Stimulated activated naive CD8-positive, alpha-beta T cell treated with anti-CD3 and anti-CD28 coated beads, Interleukin-15, Interleukin-2, amounts not matched to agents 100 ng/mL and 50 ng/mL, for 24 hours (primary cell): ENCODE data around the gene ZNF813.

Source experiments
- H3K27ac Mint-ChIP-seq: one replicate; pipeline ENCODE4 v1.8.0; 2021; ENCODE audit warnings: mild to moderate bottlenecking, mixed read lengths
- H3K27me3 Mint-ChIP-seq: one replicate; pipeline ENCODE4 v1.8.0; 2021; ENCODE audit warnings: mixed read lengths
- H3K36me3 Mint-ChIP-seq: one replicate; pipeline ENCODE4 v1.8.0; 2021; ENCODE audit warnings: low read depth, mixed read lengths
- H3K4me1 Mint-ChIP-seq: one replicate; pipeline ENCODE4 v1.8.0; 2021; ENCODE audit warnings: low read depth, mixed read lengths
- H3K4me3 Mint-ChIP-seq: one replicate; pipeline ENCODE4 v1.8.0; 2021; ENCODE audit warnings: mild to moderate bottlenecking, mixed read lengths
- H3K9me3 Mint-ChIP-seq: one replicate; pipeline ENCODE4 v1.8.0; 2021; ENCODE audit warnings: mixed read lengths

Gene ZNF813

DNA sequence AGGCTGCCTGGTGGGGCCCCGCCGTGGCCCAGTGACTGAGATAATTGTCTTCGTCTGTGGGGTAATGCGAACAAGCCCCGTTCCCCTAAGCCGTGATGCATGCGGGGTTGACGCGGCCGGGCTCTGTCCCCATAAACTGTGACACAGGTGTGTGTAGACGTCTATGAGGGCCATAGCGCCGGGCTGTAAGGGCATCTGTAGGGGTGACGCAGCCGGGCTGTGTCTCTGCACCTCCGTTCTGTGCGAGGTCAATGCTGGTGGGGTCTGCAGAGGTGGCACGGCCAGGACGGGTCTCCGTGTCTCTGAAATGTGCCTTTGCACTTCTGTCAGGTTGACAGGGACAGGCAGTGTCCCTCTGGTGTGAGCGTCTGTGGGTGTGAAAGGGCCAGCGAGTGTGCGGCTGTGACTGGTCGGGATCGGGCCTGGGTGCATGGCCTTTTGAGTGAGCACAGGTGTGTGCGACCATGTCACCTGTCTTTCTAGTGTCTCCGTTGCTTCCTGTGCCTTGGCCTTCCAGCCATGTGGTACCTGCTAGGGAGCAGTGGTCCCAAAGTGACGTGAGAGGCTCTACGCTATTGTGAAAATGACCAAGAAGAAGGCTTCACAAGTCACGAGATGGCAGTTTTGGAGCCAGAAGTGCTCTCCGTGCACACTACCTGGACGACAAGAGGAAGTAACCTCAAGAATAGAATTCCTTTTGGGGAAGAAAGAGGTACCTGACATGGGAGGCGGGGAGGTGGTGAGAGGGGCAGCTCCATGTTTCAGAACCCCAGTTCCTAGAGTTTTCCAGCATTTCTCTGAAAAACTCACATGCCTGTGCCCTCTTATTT is 54.1 kb downstream of the ZNF813 start:
- peaks cover 21% of the 10 kb centered on the region for H3K4me1 Mint-ChIP-seq
- peaks cover 26% of the 10 kb centered on the region for H3K9me3 Mint-ChIP-seq
- no peaks in the 10 kb centered on the region for H3K27me3 Mint-ChIP-seq

DNA sequence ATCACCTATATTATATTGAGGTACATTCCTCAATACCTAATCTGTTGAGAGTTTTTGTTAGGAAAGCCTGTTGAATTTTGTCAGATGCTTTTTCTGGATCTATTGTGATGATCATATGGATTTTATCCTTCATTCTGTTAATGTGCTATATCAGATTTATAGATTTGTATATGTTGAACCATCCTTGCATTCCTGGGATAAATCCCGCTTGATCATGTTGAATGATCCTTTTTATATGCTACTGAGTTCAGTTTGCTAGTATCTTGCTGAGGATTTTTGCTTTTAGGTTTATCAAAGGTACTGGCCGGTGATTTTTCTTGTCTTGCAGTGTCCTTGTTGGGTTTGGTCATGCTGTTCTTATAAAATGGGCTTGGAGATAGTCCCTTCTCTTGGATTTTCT is 58.4 kb downstream of the ZNF813 start:
- Mint-ChIP-seq H3K9me3 (peaks cover 17% of the 10 kb centered on the region), H3K4me3 (no peak overlapping the region), H3K27ac (no peak overlapping the region), H3K27me3 (no peaks in the 10 kb centered on the region), H3K4me1 (peaks cover 15% of the 10 kb centered on the region), H3K36me3 (peaks cover 76% of the 10 kb centered on the region)

More for the DNA sequence above, 54.1 kb downstream of the ZNF813 start:
- Mint-ChIP-seq H3K27ac (peak overlapping the region; percentile 93), H3K36me3 (peaks cover 50% of the 10 kb centered on the region), H3K4me3 (peak overlapping the region; percentile 99)

DNA sequence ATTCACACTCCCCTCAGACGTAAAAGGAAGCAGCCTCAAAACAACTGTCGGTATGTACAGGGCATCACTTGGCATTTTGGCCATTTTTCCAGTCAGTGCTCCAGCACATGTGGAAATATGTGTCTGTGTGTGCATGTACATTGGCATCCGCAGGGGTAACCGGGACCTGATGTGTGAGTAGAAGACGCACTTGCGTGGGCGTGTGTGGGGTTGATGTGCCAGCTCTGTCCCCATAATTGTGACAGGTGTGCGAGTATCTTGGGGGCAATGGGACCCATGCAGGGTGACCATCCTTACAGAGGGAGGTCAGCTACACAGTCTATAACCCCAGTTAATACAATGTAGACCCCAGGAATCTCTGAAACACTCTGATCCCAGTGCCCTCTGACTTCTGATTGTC is 63.1 kb downstream of the ZNF813 start:
- H3K4me1 Mint-ChIP-seq: no peaks in the 10 kb centered on the region
- H3K27me3 Mint-ChIP-seq: no peaks in the 10 kb centered on the region
- H3K4me3 Mint-ChIP-seq: no peak overlapping the region
- H3K36me3 Mint-ChIP-seq: peaks cover 69% of the 10 kb centered on the region
- H3K9me3 Mint-ChIP-seq: peaks cover 15% of the 10 kb centered on the region
- H3K27ac Mint-ChIP-seq: no peak overlapping the region

DNA sequence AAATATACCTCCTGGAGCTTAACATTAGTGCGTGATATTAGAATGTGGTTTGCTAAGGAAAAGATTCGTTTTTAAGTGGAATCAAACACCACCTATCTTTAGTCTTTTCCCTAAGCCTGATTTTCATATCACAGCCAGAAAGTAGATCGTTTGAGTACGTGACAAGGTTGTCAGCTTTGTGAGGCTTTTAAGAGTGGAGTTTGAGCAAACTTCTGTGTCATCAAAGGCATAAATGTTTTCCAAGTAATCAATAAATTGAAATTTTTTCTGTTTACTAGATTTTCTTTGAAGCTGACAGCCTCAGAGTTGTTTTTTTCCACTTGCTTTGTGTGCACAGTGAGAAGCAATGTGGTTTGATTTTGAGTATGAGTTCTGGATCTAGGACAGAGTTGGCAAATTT is 63.9 kb downstream of the ZNF813 start:
- H3K4me1 Mint-ChIP-seq: peaks cover 8% of the 10 kb centered on the region
- H3K4me3 Mint-ChIP-seq: no peak overlapping the region
- H3K27me3 Mint-ChIP-seq: no peaks in the 10 kb centered on the region
- H3K9me3 Mint-ChIP-seq: peaks cover 8% of the 10 kb centered on the region
- peaks cover 68% of the 10 kb centered on the region for H3K36me3 Mint-ChIP-seq
- no peak overlapping the region for H3K27ac Mint-ChIP-seq

DNA sequence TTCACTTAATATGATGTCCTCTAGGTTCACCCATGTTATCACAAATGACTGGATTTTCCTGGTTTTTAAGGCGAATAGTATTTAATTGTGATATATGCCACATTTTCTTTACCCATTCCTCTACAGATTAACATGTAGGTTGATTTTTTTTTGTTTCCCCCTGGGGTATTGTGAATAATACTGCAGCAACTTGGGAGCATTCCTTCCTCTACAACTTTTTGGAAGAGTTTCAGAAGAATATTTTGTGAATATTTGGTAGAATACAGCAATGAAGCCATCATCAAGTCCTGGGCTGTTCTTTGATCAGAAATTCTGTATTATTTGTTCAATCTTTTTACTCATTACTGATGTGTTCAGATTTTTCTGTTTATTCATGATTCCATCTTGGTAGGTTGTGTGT is 64.8 kb downstream of the ZNF813 start:
- peaks cover 16% of the 10 kb centered on the region for H3K4me1 Mint-ChIP-seq
- no peaks in the 10 kb centered on the region for H3K27me3 Mint-ChIP-seq
- peaks cover 71% of the 10 kb centered on the region for H3K36me3 Mint-ChIP-seq
- H3K4me3 Mint-ChIP-seq: no peak overlapping the region
- H3K27ac Mint-ChIP-seq: no peak overlapping the region
- H3K9me3 Mint-ChIP-seq: peaks cover 8% of the 10 kb centered on the region

DNA sequence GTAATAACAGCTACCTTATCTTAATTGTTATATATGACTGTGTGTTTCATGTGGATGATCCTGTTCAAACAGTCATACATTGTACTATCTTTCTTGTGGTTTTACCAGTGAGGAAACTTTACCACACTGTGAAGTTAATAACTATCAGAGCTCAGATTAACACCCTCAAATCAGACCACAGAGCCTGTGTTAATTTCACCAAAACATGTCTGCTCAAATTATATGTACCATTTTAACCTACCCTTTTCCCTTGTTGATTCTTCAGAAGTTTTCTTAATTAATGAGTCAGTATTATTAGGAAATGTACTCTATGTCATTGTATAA is 68.7 kb downstream of the ZNF813 start:
- H3K27me3 Mint-ChIP-seq: no peaks in the 10 kb centered on the region
- H3K36me3 Mint-ChIP-seq: peaks cover 73% of the 10 kb centered on the region
- no peak overlapping the region for H3K27ac Mint-ChIP-seq
- H3K4me1 Mint-ChIP-seq: peaks cover 40% of the 10 kb centered on the region
- H3K4me3 Mint-ChIP-seq: peak overlapping the region; percentile 28
- H3K9me3 Mint-ChIP-seq: peaks cover 5% of the 10 kb centered on the region

DNA sequence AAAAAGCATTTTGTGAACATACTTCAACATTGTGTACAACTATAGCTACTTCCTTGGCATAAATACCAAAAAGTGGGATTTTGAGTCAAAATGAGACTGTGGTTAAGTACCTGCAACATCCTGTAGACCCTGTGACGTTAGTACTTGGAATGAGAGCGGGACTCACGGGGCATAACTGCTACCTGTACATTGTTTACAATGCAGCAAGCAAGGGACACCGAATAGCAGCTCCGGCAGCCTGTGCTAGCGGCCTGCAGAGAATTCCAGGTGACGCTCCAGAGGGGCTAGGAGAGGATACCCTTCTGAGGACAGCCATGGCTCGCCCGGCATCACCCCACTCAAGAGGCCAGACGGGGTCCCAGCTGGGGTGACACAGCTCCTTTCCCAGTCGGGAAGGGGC is 69.6 kb downstream of the ZNF813 start:
- Mint-ChIP-seq H3K4me1 (peaks cover 48% of the 10 kb centered on the region), H3K27ac (peak overlapping the region; percentile 96), H3K4me3 (peak overlapping the region; percentile 93), H3K36me3 (peaks cover 78% of the 10 kb centered on the region), H3K27me3 (no peaks in the 10 kb centered on the region), H3K9me3 (peaks cover 3% of the 10 kb centered on the region)

DNA sequence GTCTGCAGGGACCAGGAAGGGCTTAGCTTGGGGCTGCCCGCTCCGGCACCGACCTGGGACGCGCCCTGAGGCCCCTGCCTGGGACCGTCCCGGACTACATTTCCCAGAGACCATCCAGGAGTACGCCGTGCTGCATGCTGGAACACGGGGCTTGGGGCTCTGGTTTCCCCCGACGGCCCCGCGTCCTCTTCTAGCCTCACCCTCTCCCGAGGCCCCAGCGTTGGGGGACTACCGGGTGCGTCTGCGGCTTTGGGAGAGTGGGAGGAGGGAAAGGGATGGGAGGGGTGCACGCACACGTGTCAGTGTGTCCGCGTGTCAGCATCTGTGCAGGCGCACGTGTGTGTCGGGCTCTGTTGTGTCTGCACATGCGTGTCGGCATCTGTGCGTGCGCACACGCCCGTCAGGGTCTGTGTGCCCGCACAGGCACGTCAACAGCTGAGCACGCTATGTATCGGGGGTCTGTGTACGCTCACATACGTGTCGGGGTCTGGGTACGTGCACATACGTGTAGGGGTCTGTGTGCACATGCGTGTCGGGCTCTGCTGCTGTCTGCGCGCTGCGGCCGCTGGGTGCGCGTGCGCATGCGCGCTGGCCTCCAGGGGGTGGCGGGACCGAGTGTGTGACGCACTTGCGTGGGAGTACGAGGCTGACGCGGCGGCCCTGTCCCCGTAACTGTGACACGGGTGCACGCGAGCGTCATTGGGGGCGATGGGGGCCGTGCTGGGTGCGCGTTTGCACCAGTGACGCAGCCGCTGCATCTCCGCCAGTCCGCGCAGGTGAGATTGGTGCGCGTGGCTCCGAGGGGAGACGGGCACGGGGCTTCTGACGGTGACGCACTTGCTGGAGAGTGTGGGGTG is 70.2 kb downstream of the ZNF813 start, which contains the start of gene ZNF331:
ZNF331 (plus strand) TSS at position 625 of the 857 bp plus-strand sequence. CDS start 31,232 bp downstream, outside the sequence.
- Mint-ChIP-seq H3K36me3 (peaks cover 81% of the 10 kb centered on the region), H3K4me3 (peak within 1 kb of the TSS; percentile 93), H3K9me3 (peaks cover 3% of the 10 kb centered on the region), H3K27ac (peak within 1 kb of the TSS; percentile 96), H3K27me3 (no peaks in the 10 kb centered on the region), H3K4me1 (peaks cover 49% of the 10 kb centered on the region)

DNA sequence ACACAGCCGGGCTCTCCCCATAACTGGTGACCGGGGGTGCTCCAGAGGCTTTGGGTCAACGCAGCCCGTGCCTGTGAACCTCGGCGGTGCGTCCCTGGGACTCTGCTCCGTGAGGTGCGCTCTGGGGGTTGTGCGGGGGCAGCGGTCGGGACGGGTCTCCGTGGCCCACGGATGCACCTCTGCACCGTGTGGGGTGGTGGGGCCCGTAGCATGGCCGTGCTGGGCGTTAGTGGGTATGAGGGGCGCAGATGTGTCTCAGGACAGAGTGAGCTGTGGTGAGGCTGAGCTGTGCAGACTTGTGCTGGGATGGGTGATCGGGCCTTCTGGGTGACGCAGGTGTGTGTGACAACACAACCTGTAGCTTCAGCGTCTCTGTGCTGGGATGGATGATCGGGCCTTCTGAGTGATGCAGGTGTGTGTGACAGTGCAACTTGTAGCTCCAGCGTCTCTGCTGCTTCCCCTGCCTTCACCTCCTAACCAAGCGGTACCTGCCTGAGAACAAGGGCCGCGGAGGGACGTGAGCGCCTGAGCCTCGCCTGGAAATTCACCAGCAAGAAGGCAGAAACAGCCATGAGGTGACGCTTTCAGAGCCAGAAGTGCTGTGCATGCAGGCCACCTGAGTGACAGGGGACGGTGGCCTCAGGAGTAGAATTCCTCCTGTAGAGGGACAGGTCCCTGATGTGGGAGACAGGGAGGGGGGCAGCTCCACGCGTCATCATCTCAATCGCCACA is 71.0 kb downstream of the ZNF813 start:
- Mint-ChIP-seq H3K4me1 (peaks cover 49% of the 10 kb centered on the region), H3K4me3 (peak overlapping the region; percentile 93), H3K36me3 (peaks cover 75% of the 10 kb centered on the region), H3K27me3 (no peaks in the 10 kb centered on the region), H3K9me3 (no peaks in the 10 kb centered on the region), H3K27ac (peak overlapping the region; percentile 96)

DNA sequence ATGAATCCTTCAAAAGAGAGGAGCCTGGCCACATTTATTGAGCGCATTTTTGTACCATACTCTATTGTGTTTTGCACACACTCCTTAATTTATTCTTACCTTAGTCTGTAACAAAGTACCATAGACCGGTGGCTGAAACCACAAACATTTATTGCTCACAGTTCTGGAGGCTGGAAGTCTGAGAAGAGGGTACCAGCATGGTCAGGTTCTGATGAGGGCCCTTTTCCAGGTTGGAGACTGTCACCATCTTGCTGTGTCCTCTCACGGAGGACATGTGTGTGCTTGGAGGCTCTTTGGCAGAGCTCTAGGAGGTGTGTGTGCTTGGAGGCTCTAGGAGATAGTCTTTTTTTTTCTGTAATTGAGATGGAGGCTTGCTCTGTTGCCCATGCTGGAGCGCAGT is 72.6 kb downstream of the ZNF813 start:
- peaks cover 76% of the 10 kb centered on the region for H3K36me3 Mint-ChIP-seq
- peaks cover 52% of the 10 kb centered on the region for H3K4me1 Mint-ChIP-seq
- no peaks in the 10 kb centered on the region for H3K9me3 Mint-ChIP-seq
- H3K4me3 Mint-ChIP-seq: peak overlapping the region; percentile 93
- H3K27ac Mint-ChIP-seq: no peak overlapping the region
- H3K27me3 Mint-ChIP-seq: no peaks in the 10 kb centered on the region

DNA sequence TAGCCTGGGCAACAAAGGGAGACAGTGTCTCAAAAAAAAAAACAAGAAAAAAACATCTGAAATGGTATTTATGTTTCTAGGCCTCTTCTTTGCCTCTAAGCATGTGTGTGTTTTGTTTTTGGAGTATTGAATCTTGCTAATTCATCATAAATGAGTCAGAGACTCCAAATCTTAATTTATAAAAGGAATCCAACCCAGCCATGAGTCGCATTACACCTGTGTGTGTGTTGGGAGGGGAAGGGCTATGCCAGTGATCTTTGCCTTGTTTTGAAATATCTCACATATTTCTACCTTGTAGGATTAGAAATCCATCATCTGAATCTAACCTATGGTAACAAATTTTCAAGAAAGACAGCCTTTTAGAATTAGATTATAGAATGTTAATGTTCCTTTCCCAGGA is 74.4 kb downstream of the ZNF813 start:
- Mint-ChIP-seq H3K4me1 (peaks cover 49% of the 10 kb centered on the region), H3K27me3 (no peaks in the 10 kb centered on the region), H3K36me3 (peaks cover 74% of the 10 kb centered on the region), H3K9me3 (no peaks in the 10 kb centered on the region), H3K4me3 (no peak overlapping the region), H3K27ac (no peak overlapping the region)

DNA sequence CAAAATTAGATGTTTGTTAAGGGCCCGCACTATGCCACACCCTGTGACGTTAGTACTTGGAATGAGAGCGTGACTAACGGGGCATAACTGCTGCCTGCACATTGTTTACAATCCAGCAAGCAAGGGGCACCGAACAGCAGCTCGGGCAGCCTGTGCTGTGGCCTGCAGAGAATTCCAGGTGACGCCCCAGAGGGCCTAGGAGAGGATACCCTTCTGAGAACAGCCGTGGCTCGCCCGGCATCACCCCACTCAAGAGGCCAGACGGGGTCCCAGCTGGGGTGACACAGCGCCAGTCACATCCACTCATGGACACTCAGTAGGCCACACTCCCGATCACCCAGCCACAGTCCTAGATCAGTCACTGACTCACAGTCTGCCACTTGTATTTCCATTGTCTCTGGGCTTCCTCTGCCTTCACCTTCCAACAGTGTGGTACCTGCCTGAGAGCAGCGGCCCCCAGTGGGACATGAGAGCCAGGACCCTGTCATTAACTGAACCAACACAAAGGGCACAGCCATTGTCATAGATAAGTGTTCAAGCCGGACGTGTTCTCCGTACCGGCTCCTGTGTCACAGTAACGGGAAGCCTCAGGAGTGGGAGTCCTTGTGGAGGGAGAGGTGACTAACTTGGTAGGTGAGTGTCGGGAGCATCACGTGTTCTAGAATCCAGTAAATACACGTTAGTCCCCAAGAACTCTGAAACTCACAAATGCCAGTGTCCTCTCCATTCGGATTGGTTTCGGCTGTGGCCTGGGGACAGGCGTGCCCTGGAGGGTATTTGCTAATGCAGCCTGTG is 77.9 kb downstream of the ZNF813 start:
- H3K4me3 Mint-ChIP-seq: no peak overlapping the region
- H3K27me3 Mint-ChIP-seq: no peaks in the 10 kb centered on the region
- peak overlapping the region; percentile 37 for H3K27ac Mint-ChIP-seq
- peaks cover 7% of the 10 kb centered on the region for H3K9me3 Mint-ChIP-seq
- H3K4me1 Mint-ChIP-seq: peaks cover 42% of the 10 kb centered on the region
- H3K36me3 Mint-ChIP-seq: peaks cover 71% of the 10 kb centered on the region
